ENCODE data around the gene ZNF268.

GRCh38 chr12:133174901-133175300 lies 6.4 kb upstream of the ZNF268 start:
- TF ChIP-seq USF2 (IDR thresholded peaks at IDR 0.05; ENCODE audit: low read length) (no peak), CEBPB (IDR thresholded peaks at IDR 0.05; ENCODE audit: low read depth, low read length) (no peak), CREB1 (IDR thresholded peaks at IDR 0.05) (no peak), MAX (IDR thresholded peaks at IDR 0.05) (no peak), CTCF (IDR thresholded peaks at IDR 0.05; ENCODE audit: control extremely low read depth in 1 of 3, insufficient read depth in 1 of 3, low read depth in 1 of 3, low read length in 3 of 3) (no peak)

Measured in H1 (cell line).